Cardiac muscle cell (in vitro differentiated cells and primary cell): ENCODE measurements around the gene BRSK2. TPM values are rescaled to one million over a fixed set of nuclear protein-coding genes. Genes with fewer than 3 reads are reported as not detected.

Experiments
- DNase-seq, 2 donors: peaks; one replicate each; pipeline versions ENCODE4 v3.0.0 to v3.0.0-alpha.2; 2010 to 2017; ENCODE audit warnings: low read depth in 1 of 2, low spot score in 1 of 2
- H3K27ac ChIP-seq: fragments of 200-600 bp; sonication (generic); 2 replicates; pipeline ENCODE4 v1.5.1; 2016
- H3K27me3 ChIP-seq: fragments of 200-600 bp; sonication (generic); 2 replicates; pipeline ENCODE4 v1.6.0; 2016; ENCODE audit warnings: control low read depth
- H3K36me3 ChIP-seq: fragments of 200-600 bp; sonication (generic); 2 replicates; pipeline ENCODE4 v1.5.1; 2016; ENCODE audit warnings: control low read depth
- H3K4me1 ChIP-seq: fragments of 200-600 bp; sonication (generic); 2 replicates; pipeline ENCODE4 v1.8.1; 2017; ENCODE audit warnings: low read depth, mild to moderate bottlenecking, mixed run types
- H3K4me3 ChIP-seq: fragments of 200-600 bp; sonication (generic); 2 replicates; pipeline ENCODE4 v1.5.1; 2016; ENCODE audit warnings: mild to moderate bottlenecking
- H3K9me3 ChIP-seq: fragments of 200-600 bp; sonication (generic); 2 replicates; pipeline ENCODE4 v1.5.1; 2017; ENCODE audit warnings: low read depth, mild to moderate bottlenecking, control low read depth
- polyA plus RNA-seq: library from polyadenylated mRNA; unstranded; fragments of >200 nt; fragmentation: Nextera tagmentation; extraction: Ambion mirVana; gene quantifications from 2 replicates; pipeline ENCODE4 v1.2.1, GENCODE V29; 2016
- total RNA-seq: library from RNA; depleted of rRNA; stranded (reverse); fragments of >200 nt; gene quantifications from 2 replicates; pipeline ENCODE4 v1.2.3, GENCODE V29; 2016
- TF ChIP-seq, protein P1 (sequence below): IDR thresholded peaks from 2 replicates; pipeline ENCODE4 v1.5.1; 2012; ENCODE audit warnings: low read depth, mild to moderate bottlenecking, low read length

BRSK2 gene
- total and polyA plus RNA-seq, 2 experiments from 2014 or later: 0.69 to 2.7 TPM

DNA sequence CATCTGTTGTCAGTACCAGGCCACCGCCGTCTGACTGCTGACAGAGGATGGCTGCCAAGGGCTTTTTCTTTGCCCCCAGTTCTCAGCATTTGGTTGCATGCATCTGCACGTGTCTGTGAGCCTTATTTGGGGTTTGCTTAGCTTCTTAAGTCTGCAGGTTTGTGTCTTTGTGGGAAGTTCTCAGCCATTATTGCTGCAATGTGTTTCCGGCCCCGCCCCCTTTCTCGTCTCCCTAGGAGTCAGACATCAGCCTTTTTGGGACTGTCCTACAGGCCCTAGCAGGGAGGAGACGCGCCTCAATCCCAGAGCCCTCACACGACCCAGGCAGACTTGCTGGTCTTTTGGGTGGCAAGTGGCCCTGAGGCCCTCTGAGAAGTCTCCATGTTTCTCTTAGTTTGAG is 88.8 kb downstream of the BRSK2 start:
- Histone ChIP-seq H3K27me3 (no peaks in the 10 kb centered on the region), H3K36me3 (no peaks in the 10 kb centered on the region), H3K4me1 (no peaks in the 10 kb centered on the region), H3K9me3 (no peaks in the 10 kb centered on the region), H3K27ac (no peak overlapping the region), H3K4me3 (no peak overlapping the region)
- TF ChIP-seq, protein P1, sequence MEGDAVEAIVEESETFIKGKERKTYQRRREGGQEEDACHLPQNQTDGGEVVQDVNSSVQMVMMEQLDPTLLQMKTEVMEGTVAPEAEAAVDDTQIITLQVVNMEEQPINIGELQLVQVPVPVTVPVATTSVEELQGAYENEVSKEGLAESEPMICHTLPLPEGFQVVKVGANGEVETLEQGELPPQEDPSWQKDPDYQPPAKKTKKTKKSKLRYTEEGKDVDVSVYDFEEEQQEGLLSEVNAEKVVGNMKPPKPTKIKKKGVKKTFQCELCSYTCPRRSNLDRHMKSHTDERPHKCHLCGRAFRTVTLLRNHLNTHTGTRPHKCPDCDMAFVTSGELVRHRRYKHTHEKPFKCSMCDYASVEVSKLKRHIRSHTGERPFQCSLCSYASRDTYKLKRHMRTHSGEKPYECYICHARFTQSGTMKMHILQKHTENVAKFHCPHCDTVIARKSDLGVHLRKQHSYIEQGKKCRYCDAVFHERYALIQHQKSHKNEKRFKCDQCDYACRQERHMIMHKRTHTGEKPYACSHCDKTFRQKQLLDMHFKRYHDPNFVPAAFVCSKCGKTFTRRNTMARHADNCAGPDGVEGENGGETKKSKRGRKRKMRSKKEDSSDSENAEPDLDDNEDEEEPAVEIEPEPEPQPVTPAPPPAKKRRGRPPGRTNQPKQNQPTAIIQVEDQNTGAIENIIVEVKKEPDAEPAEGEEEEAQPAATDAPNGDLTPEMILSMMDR: no peak
- DNase-seq: no peak

DNA sequence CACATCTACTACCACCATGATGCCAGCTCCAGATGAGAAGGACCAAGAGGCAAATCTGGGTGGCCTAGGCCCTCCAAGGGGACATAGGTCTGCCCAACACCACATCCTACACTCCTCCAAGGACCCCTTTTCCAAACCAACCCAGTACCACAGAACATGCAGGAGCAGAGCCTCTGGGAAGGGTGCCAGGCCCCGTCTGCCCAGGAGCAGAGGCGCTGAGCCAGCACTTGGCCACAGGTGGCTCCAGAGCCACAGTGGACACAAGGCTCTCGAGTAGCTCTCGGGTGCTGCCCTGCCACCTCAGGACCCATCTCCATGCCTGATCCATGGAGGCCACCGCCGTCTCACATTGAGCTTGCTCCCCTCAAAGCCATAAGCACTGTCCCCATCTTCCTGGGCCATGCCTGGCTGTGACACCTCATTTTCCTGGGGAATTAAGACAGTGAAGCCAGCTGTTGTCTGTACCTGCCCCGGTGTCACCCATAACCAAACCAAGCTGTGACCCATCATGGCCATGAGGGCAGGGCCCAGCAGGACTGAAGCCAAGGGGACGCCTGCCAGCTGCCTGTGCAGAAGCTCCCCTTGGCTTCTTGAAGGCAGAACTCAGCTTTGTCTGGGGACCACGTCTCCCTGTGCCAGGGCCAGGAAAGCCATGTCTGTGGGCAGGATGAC is 89.4 kb downstream of the BRSK2 start:
- Histone ChIP-seq H3K4me1 (no peaks in the 10 kb centered on the region), H3K36me3 (no peaks in the 10 kb centered on the region), H3K27me3 (no peaks in the 10 kb centered on the region), H3K4me3 (no peak overlapping the region), H3K27ac (no peak overlapping the region), H3K9me3 (no peaks in the 10 kb centered on the region)
- TF ChIP-seq, protein P1: no peak
- no peak for DNase-seq

DNA sequence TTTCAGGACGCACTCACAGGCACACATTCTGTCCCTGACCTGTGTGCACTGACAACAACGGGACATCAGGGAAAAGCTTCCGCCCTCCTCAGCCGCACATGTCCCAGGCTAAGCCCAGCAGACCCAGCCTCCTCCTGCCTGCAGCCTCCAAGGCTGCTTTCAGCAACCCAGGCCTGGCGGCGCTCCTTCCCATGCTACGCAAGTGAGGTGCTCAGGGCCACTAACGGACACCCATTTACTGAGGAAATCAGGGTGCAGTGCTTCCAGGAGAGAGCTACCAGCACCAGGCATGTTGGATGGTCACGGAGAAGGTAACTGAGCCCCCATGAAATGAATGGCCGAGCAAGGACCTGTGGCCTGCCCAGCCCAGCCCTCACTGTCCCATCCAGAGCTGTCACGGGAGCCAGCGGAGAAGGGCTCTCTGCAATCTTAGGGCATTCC is 90.0 kb downstream of the BRSK2 start:
- Histone ChIP-seq H3K27me3 (no peaks in the 10 kb centered on the region), H3K27ac (no peak overlapping the region), H3K9me3 (no peaks in the 10 kb centered on the region), H3K4me3 (no peak overlapping the region), H3K4me1 (no peaks in the 10 kb centered on the region), H3K36me3 (no peaks in the 10 kb centered on the region)
- TF ChIP-seq, protein P1: no peak
- DNase-seq: no peak

DNA sequence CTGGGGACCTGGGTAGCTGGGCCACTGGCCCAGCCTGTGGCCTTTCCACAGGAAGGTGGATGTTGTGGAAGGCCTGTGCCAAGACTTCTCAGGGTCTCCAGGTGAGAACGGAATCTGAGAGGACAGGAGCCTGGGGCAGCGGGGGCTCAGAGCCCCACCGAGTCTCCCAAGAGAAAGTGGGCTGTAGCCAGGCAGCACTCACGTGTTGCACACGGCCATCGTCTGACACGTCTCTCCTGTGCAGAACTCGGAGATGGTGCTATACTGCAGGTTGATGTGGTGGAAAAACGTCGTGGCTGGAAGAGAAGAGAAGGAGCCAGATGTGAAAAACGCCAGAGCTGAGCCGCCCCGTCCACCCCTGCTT is 90.4 kb downstream of the BRSK2 start:
- TF ChIP-seq, protein P1: no peak
- Histone ChIP-seq H3K27ac (no peak overlapping the region), H3K36me3 (no peaks in the 10 kb centered on the region), H3K4me1 (no peaks in the 10 kb centered on the region), H3K4me3 (no peak overlapping the region), H3K9me3 (no peaks in the 10 kb centered on the region), H3K27me3 (no peaks in the 10 kb centered on the region)
- DNase-seq: no peak

DNA sequence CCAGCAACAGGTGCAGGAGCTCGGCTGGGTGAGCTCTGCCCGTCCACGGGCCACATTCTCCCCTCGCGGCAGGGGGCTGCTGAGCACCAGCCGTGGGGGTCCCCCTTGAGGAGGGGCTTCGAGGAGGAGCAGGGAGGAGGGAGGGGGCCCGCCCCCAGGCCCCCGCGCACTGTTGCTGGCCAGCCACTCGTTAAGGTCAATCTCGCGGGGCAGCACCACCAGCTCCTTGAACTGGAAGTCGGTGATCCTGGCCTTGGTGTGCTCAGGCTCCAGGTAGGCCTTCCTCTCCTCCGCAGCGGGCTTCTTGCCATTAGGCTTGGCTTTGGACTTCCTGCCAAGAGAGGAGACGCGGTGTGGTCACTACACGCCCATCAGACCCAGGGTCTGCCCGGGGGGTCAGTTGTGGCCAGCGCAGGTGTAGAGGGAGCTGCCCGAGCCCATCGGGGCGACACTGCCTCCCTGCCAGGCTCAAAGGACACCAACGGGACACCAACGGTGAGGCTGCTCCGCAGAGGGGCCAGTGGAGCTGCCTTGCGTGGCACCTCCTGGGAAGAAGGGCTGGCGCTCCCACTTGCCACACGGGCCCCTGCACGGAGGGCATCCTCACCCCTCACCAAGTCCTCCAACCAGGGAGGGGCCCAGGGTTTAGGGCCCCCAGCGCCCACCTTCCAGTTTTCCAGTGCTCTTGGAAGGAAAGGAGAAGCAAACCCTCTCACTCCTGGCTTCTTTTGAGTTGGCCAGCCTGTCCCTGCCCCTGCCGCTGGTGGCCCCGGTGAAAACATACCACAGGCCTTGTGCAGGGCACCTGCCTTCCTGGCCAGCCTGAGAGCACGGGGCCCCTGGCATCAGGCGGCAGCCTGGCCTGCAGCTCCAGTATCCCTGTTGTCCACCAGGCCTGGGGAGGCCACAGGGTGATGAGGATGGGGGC is 91.1 kb downstream of the BRSK2 start:
- no peak overlapping the region for H3K4me3 ChIP-seq
- H3K4me1 ChIP-seq: peaks cover 3% of the 10 kb centered on the region
- TF ChIP-seq, protein P1: no peak
- H3K27me3 ChIP-seq: no peaks in the 10 kb centered on the region
- H3K27ac ChIP-seq: peak overlapping the region; percentile 63
- no peaks in the 10 kb centered on the region for H3K36me3 ChIP-seq
- H3K9me3 ChIP-seq: no peaks in the 10 kb centered on the region
- no peak for DNase-seq
